ENCODE data around the gene CALHM6. TPM values are rescaled to one million over a fixed set of nuclear protein-coding genes. Genes with fewer than 3 reads are reported as not detected.

Gene CALHM6
- total and polyA plus RNA-seq, 2 of the 13 experiments (the other 11 are each of a cell fraction or from before 2014, with no cell fraction given): not detected

DNA sequence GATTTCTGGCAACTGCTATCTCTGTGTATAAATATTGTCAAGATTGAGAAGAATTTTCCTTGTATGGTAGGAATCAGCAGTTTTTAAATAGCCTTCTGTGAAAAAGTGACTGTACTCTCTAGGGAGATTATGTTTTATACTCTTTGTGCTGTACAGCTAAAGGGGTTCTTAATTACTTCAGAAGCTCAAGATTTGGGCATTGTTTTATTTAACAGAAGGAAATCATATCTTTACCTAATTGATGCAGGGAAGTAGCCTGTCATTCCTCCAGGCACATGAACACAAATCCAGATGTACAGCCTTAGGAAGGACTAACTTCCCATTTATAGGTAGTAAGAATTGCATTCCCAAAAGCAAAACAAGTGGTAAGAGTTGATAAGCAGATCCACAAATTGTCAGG, 51.6 kb downstream of the CALHM6 start (continued):
- no peak for TF ChIP-seq ZBTB26 (CRISPR knock-in tag; IDR thresholded peaks at IDR 0.05; ENCODE audit: borderline replicate concordance)
- no peak for TF ChIP-seq KDM6A (CRISPR knock-in tag; IDR thresholded peaks at IDR 0.05; ENCODE audit: low read depth)
- TF ChIP-seq RBFOX2 (IDR thresholded peaks at IDR 0.05; ENCODE audit: low read depth, low read length): no peak
- TF ChIP-seq TBP (CRISPR knock-in tag; IDR thresholded peaks at IDR 0.05): no peak
- no peak for TF ChIP-seq ZSCAN20 (CRISPR knock-in tag; IDR thresholded peaks at IDR 0.05; ENCODE audit: borderline replicate concordance)
- no peak for TF ChIP-seq SCMH1 (CRISPR knock-in tag; IDR thresholded peaks at IDR 0.05; ENCODE audit: borderline replicate concordance)
- no peak for TF ChIP-seq ZBTB42 (CRISPR knock-in tag; IDR thresholded peaks at IDR 0.05)
- TF ChIP-seq, protein P1, sequence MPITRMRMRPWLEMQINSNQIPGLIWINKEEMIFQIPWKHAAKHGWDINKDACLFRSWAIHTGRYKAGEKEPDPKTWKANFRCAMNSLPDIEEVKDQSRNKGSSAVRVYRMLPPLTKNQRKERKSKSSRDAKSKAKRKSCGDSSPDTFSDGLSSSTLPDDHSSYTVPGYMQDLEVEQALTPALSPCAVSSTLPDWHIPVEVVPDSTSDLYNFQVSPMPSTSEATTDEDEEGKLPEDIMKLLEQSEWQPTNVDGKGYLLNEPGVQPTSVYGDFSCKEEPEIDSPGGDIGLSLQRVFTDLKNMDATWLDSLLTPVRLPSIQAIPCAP (CRISPR knock-in tag; IDR thresholded peaks at IDR 0.05; ENCODE audit: low read depth): no peak
- TF ChIP-seq SMC3 (IDR thresholded peaks at IDR 0.05; ENCODE audit: low read length): no peak
- TF ChIP-seq, protein P2, sequence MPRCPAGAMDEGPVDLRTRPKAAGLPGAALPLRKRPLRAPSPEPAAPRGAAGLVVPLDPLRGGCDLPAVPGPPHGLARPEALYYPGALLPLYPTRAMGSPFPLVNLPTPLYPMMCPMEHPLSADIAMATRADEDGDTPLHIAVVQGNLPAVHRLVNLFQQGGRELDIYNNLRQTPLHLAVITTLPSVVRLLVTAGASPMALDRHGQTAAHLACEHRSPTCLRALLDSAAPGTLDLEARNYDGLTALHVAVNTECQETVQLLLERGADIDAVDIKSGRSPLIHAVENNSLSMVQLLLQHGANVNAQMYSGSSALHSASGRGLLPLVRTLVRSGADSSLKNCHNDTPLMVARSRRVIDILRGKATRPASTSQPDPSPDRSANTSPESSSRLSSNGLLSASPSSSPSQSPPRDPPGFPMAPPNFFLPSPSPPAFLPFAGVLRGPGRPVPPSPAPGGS (CRISPR knock-in tag; IDR thresholded peaks at IDR 0.05): no peak
- no peak for TF ChIP-seq ARNT (IDR thresholded peaks at IDR 0.05)
- TF ChIP-seq ZNF317 (CRISPR knock-in tag; IDR thresholded peaks at IDR 0.05): no peak
- no peak for TF ChIP-seq PATZ1 (CRISPR knock-in tag; IDR thresholded peaks at IDR 0.05)

Other genes starting within 250 kb of the CALHM6 start
- gene TSPYL4, start 207.3 kb upstream of the CALHM6 start, total RNA-seq (2016; rRNA removed; fragmentation: Illumina TruSeq; extraction: Trizol): 19.7 and 24.0 TPM in 2 replicates
- 18.0 and 20.4 TPM in 2 replicates for gene TSPYL4, start 207.3 kb upstream of the CALHM6 start, polyA plus RNA-seq (2011; rRNA removed)
- 93.0 and 102 TPM in 2 replicates for gene TSPYL1, start 181.4 kb upstream of the CALHM6 start, total RNA-seq (2016; rRNA removed; fragmentation: Illumina TruSeq; extraction: Trizol)
- 28.3 and 33.0 TPM in 2 replicates for gene TSPYL1, start 181.4 kb upstream of the CALHM6 start, polyA plus RNA-seq (2011; rRNA removed)
- 3.8 and 4.6 TPM in 2 replicates for gene DSE, start 90.4 kb upstream of the CALHM6 start, total RNA-seq (2016; rRNA removed; fragmentation: Illumina TruSeq; extraction: Trizol)
- 2.6 and 3.0 TPM in 2 replicates for gene DSE, start 90.4 kb upstream of the CALHM6 start, polyA plus RNA-seq (2011; rRNA removed)
- gene CALHM5, start 50.3 kb downstream of the CALHM6 start, total RNA-seq (2016; rRNA removed; fragmentation: Illumina TruSeq; extraction: Trizol): not detected in 2 replicates
- gene CALHM5, start 50.3 kb downstream of the CALHM6 start, polyA plus RNA-seq (2011; rRNA removed): not detected in 2 replicates
- not detected in 2 replicates for gene TRAPPC3L, start 84.3 kb downstream of the CALHM6 start, total RNA-seq (2016; rRNA removed; fragmentation: Illumina TruSeq; extraction: Trizol)
- gene TRAPPC3L, start 84.3 kb downstream of the CALHM6 start, polyA plus RNA-seq (2011; rRNA removed): not detected in 2 replicates
- gene CALHM4, start 92.4 kb downstream of the CALHM6 start, total RNA-seq (2016; rRNA removed; fragmentation: Illumina TruSeq; extraction: Trizol): not detected in 2 replicates
- not detected in 2 replicates for gene CALHM4, start 92.4 kb downstream of the CALHM6 start, polyA plus RNA-seq (2011; rRNA removed)
- 67.1 and 90.5 TPM in 2 replicates for gene RWDD1, start 110.1 kb downstream of the CALHM6 start, total RNA-seq (2016; rRNA removed; fragmentation: Illumina TruSeq; extraction: Trizol)
- 20.9 and 27.4 TPM in 2 replicates for gene RWDD1, start 110.1 kb downstream of the CALHM6 start, polyA plus RNA-seq (2011; rRNA removed)
- gene RSPH4A, start 155.1 kb downstream of the CALHM6 start, total RNA-seq (2016; rRNA removed; fragmentation: Illumina TruSeq; extraction: Trizol): 0.14 and 0.40 TPM in 2 replicates
- gene RSPH4A, start 155.1 kb downstream of the CALHM6 start, polyA plus RNA-seq (2011; rRNA removed): 0.08 and 0.24 TPM in 2 replicates
- gene ZUP1, start 207.4 kb downstream of the CALHM6 start, total RNA-seq (2016; rRNA removed; fragmentation: Illumina TruSeq; extraction: Trizol): 29.3 and 40.3 TPM in 2 replicates
- 11.1 and 12.5 TPM in 2 replicates for gene ZUP1, start 207.4 kb downstream of the CALHM6 start, polyA plus RNA-seq (2011; rRNA removed)
- 13.0 and 13.1 TPM in 2 replicates for gene KPNA5, start 219.8 kb downstream of the CALHM6 start, total RNA-seq (2016; rRNA removed; fragmentation: Illumina TruSeq; extraction: Trizol)
- gene KPNA5, start 219.8 kb downstream of the CALHM6 start, polyA plus RNA-seq (2011; rRNA removed): 4.8 and 5.3 TPM in 2 replicates

Data from HepG2 (cell line).